ENCODE data around the gene GTF2IRD1. TPM values are rescaled to one million over a fixed set of nuclear protein-coding genes. Genes with fewer than 3 reads are reported as not detected.
"Not testable (repeated sequence)": the region's sequence is repeated elsewhere in the genome, so short reads cannot be mapped to it uniquely, and the experiment has no call there.

GTF2IRD1 gene
- total and polyA plus RNA-seq, 5 donors, result 10.6 to 29.9 (median 20.6) TPM

DNA sequence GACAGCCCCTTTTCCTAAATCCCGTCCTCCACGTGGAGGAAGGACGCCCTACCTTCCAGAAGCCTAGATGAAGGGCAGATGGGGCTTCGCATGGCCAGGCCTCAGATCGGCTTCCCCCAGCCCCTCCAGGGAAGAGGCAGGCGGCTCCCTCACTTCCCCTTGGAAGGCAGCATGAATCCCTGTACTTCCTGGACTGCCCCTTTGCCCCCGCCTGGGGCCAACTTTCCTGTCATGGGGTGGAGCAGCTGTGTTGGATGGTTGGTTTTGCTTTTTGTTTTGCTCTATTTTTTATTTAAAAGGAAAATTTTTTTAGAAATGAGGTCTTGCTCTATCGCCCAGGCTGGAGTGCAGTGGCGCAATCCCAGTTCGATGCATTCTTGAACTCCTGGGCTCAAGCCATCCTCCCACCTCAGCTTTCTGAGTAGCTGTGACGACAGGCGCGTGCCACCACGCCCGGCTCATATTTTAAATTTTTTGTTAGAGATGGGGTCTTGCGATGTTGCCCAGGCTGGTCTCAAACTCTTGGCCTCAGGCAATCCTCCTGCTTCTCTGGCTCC lies 27.2 kb downstream of the GTF2IRD1 start:
- DNase-seq (peak; percentile 67 to 87 (median 70)), ATAC-seq (peak; percentile 46 to 53)
- Histone ChIP-seq H3K27ac (ENCODE audit: low read length) (peak overlapping the region; percentile 99), H3K4me1 (ENCODE audit: control insufficient read depth, insufficient read depth, low read length) (peaks cover 13% of the 10 kb centered on the region), H3K9me3 (ENCODE audit: control insufficient read depth, low read length) (no peaks in the 10 kb centered on the region), H3K27me3 (ENCODE audit: control insufficient read depth, insufficient read depth) (no peaks in the 10 kb centered on the region), H3K4me3 (ENCODE audit: low read length) (peak overlapping the region; percentile 30)
- intact Hi-C loops (cut with DNase I), result no loop called here
- whole genome bisulfite sequencing, result 30% methylated on average over 16 of the region's 16 CpGs

DNA sequence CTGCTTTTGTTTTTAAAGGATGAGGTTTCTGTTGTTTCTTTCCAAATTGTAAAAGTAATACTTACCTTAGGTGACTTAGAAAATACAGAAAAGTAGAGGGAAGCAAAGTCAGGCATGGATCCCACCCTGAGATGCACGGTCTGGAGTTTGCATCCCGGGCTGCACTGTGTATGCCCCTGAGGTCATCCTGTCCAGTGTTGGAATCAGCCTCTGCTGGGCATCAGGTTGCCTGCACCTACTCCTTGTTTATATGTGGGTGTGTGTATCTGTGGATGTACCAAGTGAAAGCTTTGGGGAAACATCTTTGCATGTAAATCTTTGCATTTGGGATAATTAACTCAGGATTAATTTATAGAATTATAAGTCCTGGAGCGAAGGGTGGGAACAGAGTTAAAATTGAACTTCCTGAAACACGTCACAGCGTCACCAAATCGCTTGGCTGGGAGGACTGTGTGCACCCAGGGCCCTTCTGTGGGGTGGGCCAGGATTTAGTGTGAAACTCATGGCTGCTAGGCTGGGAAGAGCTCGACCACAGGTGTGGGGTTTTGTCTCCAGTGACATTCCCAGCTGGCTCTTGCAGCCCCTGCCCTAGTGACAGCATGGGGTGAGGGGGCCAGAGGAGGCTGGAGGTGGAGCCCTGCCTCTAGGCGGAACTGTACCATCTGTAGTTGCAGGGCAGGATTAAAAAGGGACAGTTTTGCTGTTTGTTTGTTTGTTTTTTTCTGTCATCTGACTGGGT lies 27.9 kb downstream of the GTF2IRD1 start:
- ATAC-seq, result no peak

DNA sequence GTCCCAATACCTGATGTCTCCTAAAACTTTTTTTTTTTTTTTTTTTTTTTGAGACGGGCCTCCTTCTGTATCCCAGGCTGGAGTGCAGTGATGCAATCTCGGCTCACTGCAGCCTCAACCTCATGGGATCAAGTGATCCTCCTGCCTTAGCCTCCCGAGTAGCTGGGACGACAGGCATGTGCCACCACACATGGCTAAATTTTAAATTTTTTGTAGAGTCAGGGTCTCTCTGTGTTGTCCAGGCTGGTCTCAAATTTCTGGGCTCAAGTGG lies 28.4 kb downstream of the GTF2IRD1 start:
- H3K27ac ChIP-seq (ENCODE audit: low read length), result peak overlapping the region; percentile 87

More for the DNA sequence above, 27.9 kb downstream of the GTF2IRD1 start:
- Histone ChIP-seq H3K27me3 (ENCODE audit: control insufficient read depth, insufficient read depth) (no peaks in the 10 kb centered on the region), H3K4me1 (ENCODE audit: control insufficient read depth, insufficient read depth, low read length) (peaks cover 13% of the 10 kb centered on the region), H3K4me3 (ENCODE audit: low read length) (no peak overlapping the region), H3K27ac (ENCODE audit: low read length) (peak overlapping the region; percentile 99), H3K9me3 (ENCODE audit: control insufficient read depth, low read length) (no peaks in the 10 kb centered on the region)
- DNase-seq, result peak; percentile 11 to 36 (median 27)
- WGBS, result 67% methylated on average over 8 of the region's 8 CpGs
- intact Hi-C loops (cut with DNase I), result no loop called here

DNA sequence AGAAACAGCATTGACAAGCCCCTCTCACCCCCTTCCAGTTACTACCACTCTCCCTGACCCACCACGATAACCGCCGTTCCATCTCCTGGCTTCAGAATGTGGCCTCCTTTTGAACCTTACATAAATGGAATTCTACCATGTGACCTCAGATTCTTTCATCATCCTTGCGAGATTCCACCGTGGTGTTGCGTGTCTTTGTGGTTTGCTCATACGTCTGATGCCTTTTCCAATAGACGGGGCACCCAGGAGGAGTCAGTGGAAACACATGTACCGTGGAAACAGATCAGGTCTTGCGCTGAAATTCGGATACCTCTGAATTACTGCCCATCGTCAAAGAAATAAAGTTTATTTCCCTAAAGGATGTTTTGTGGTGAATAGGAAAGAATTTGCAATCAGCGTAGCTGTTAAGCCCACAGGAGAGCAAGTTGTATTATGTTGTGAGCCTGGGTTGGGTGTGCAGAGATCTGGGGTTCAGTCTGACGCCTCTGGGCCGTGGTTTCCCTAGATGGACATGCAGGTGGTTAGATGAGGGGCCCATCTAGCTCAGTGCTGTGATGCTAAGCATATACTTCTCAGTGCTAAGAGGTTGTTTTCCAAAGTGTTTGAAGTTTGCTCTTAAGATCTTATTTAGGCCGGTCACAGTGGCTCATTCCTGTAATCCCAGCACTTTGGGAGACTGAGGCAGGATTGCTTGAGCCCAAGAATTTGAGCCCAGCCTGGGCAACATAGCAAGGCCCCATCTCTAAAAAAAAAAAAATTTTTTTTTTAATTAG lies 29.1 kb downstream of the GTF2IRD1 start:
- no peaks in the 10 kb centered on the region for H3K27me3 ChIP-seq (ENCODE audit: control insufficient read depth, insufficient read depth)
- ATAC-seq (no peak), DNase-seq (peak in 2 of 3 donors; percentile 9 to 19)
- peaks cover 7% of the 10 kb centered on the region for H3K4me1 ChIP-seq (ENCODE audit: control insufficient read depth, insufficient read depth, low read length)
- no peaks in the 10 kb centered on the region for H3K9me3 ChIP-seq (ENCODE audit: control insufficient read depth, low read length)
- H3K4me3 ChIP-seq (ENCODE audit: low read length), result no peak overlapping the region
- peak overlapping the region; percentile 87 for H3K27ac ChIP-seq (ENCODE audit: low read length)
- 71% methylated on average over 16 of the region's 16 CpGs for WGBS
- intact Hi-C loops (cut with DNase I), result no loop called here

More for the DNA sequence above, 28.4 kb downstream of the GTF2IRD1 start:
- Histone ChIP-seq H3K4me3 (ENCODE audit: low read length) (no peak overlapping the region), H3K4me1 (ENCODE audit: control insufficient read depth, insufficient read depth, low read length) (peaks cover 10% of the 10 kb centered on the region), H3K9me3 (ENCODE audit: control insufficient read depth, low read length) (no peaks in the 10 kb centered on the region), H3K27me3 (ENCODE audit: control insufficient read depth, insufficient read depth) (no peaks in the 10 kb centered on the region)
- intact Hi-C loops (cut with DNase I), result no loop called here
- WGBS, result 89% methylated on average over 4 of the region's 4 CpGs
- ATAC-seq, result no peak
- DNase-seq, result peak; percentile 5 to 17 (median 12)

DNA sequence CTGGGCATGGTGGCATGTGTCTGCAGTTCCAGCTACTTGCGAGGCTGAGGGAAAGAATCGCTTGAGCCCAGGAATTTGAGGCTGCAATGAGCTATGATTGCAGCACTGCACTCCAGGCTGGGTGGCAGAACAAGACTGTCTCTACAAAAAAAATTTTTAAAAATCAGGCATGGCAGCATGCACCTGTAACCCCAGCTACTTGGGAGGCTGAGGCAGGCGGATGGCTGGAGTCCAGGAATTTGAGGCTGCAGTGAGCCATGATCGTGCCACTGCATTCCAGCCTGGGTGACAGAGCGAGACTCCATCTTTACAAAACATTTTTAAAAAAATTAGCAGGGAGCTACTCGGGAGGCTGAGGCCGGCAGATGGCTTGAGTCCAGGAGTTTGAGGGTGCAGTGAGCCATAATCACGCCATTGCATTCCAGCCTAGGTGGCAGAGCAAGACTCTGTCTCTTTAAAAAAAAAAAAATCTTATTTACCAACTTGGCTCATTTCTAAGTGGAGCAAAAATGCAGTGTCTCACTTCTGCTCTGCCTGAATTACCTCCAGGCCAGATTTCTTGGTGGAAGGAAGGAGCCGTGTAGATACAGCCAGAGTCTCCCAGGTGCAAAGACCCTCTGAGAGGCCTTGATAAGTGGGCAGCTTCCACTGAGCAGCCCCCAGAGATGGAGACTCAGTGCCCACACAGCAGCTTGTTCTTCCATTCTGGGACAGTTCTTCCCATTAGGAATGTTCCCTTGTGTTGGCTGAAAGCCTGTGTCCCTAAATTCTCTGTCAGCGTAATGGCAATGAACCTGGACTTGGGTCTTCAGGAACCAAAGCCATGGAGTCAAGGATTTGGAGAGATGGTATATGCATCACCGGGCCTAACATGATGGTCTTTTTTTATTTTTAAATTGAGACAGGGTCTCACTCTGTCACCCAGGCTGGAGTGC lies 30.0 kb downstream of the GTF2IRD1 start:
- peak in 2 of 3 donors; percentile 56 to 65 for DNase-seq
- H3K27ac ChIP-seq (ENCODE audit: low read length), result peak overlapping the region; percentile 87
- intact Hi-C loops (cut with DNase I), result no loop called here

DNA sequence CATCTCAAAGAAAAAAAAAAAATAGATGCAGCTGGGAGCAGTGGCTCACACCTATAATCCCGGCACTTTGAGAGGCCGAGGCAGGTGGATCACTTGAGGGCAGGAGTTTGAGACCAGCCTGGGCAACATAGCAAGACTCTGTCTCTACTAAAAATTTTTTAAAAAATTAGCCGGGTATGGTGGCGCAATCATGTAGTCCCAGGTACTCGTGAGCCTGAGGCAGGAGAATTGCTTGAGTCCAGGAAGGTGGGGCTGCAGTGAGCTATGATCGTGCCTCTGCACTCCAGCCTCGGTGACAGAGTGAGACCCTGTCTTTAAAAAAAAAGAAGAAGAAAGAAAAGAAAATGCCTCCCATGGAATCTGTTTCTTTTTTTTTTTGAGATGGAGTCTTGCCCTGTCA lies 31.9 kb downstream of the GTF2IRD1 start:
- H3K4me1 ChIP-seq (ENCODE audit: control insufficient read depth, insufficient read depth, low read length), result peaks cover 2% of the 10 kb centered on the region

More for the DNA sequence above, 30.0 kb downstream of the GTF2IRD1 start:
- Histone ChIP-seq H3K27me3 (ENCODE audit: control insufficient read depth, insufficient read depth) (no peaks in the 10 kb centered on the region), H3K4me1 (ENCODE audit: control insufficient read depth, insufficient read depth, low read length) (peaks cover 7% of the 10 kb centered on the region), H3K4me3 (ENCODE audit: low read length) (no peak overlapping the region), H3K9me3 (ENCODE audit: control insufficient read depth, low read length) (no peaks in the 10 kb centered on the region)
- no peak for ATAC-seq
- WGBS, result 55% methylated on average over 11 of the region's 11 CpGs

DNA sequence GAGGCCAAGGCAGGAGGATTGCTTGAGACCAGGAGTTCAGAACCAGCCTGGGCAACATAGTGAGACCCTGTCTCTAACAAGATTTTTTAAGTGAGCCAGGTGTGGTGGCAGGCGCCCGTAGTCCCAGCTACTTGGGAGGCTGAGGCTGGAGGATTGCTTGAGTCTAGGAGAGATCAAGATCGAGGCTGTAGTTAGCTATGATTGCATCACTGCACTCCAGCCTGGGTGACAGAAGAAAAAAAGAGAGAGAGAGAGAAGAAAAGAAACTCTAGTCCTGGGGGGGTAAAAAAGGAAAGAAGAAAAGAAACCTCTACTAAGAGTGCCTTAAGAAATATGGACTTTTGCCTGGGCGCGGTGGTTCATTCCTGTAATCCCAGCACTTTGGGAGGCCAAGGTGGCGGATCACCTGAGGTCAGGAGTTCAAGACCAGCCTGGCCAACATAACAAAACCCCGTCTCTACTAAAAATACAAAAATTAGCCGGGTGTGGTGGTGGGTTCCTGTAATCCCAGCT lies 34.9 kb downstream of the GTF2IRD1 start:
- WGBS, result 94% methylated on average over 8 of the region's 8 CpGs
- intact Hi-C loops (cut with DNase I); H3K9me3 ChIP-seq (ENCODE audit: control insufficient read depth, low read length); H3K27me3 ChIP-seq (ENCODE audit: control insufficient read depth, insufficient read depth); H3K27ac ChIP-seq (ENCODE audit: low read length); H3K4me3 ChIP-seq (ENCODE audit: low read length); H3K4me1 ChIP-seq (ENCODE audit: control insufficient read depth, insufficient read depth, low read length); ATAC-seq: not testable (repeated sequence)
- peak in 1 of 3 donors; percentile 11 for DNase-seq

More for the DNA sequence above, 31.9 kb downstream of the GTF2IRD1 start:
- Histone ChIP-seq H3K27ac (ENCODE audit: low read length) (no peak overlapping the region), H3K27me3 (ENCODE audit: control insufficient read depth, insufficient read depth) (no peaks in the 10 kb centered on the region), H3K4me3 (ENCODE audit: low read length) (no peak overlapping the region), H3K9me3 (ENCODE audit: control insufficient read depth, low read length) (no peaks in the 10 kb centered on the region)
- peak in 1 of 3 donors; percentile 1 for DNase-seq
- intact Hi-C loops (cut with DNase I), result no loop called here
- no peak for ATAC-seq
- WGBS, result 97% methylated on average over 7 of the region's 7 CpGs

DNA sequence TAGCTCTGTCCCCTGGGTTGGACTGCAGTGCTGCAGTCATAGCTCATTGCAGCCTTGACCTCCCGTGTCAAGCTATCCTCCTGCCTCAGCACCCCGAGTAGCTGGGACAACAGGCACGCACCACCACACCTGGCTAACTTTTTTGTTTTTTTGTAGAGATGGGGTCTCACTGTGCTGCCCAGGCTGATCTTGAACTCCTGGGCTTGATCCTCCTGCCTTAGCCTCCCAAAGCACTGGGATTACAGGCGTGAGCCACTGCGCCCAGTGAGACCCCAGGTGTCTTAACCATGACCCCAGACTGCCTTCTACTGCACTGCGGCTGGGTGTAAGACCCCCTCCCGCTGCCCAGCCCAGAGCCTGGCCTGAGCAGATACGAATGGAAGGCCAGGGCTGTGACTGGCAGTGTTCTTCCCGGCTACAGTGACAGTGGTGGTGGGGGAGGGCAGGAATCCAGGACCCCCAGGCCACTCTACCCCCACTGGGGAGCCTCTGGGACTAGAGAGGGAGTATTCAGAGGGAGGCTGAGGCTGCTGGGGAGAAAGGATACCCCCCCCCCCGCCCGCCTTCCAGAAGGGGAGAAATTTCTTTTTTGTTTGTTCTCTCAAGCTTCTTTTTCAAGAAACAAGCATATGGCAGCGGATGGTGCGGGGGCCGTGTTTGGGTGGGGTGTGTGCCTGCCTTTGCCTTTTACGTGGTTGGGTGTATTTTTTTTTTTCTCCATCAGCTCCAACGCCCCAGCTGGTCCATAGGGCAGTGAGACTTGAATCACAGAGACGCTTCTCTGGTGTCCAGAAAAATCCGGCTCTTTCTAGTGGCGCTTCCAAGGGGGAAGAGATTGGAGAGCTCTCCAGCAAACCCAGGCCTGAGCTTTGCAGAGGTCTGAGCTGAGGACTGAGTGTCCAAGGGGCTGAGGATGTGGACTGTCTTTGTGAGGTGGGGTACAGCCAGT lies 36.6 kb downstream of the GTF2IRD1 start:
- H3K4me1 ChIP-seq (ENCODE audit: control insufficient read depth, insufficient read depth, low read length), result no peaks in the 10 kb centered on the region
- intact Hi-C loops (cut with DNase I), result no loop called here
- no peaks in the 10 kb centered on the region for H3K9me3 ChIP-seq (ENCODE audit: control insufficient read depth, low read length)
- ATAC-seq (no peak), DNase-seq (peak in 1 of 3 donors; percentile 28)
- 81% methylated on average over 19 of the region's 19 CpGs for WGBS
- H3K27me3 ChIP-seq (ENCODE audit: control insufficient read depth, insufficient read depth), result no peaks in the 10 kb centered on the region
- H3K27ac ChIP-seq (ENCODE audit: low read length), result no peak overlapping the region
- no peak overlapping the region for H3K4me3 ChIP-seq (ENCODE audit: low read length)

DNA sequence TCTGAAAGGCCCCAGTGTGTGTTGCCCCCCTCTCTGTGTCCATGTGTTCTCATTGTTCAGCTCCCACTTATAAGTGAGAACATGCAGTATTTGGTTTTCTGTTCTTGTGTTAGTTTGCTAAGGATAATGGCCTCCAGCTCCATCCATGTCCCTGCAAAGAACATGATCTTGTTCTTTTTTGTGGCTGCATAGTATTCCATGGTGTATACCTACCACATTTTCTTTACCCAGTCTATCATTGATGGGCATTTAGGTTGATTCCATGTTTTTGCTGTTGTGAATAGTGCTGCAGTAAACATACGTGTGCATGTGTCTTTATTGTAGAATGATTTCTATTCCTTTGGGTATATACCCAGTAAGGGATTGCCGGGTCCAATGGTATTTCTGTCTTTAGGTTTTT lies 37.8 kb downstream of the GTF2IRD1 start:
- ATAC-seq; H3K9me3 ChIP-seq (ENCODE audit: control insufficient read depth, low read length); H3K4me1 ChIP-seq (ENCODE audit: control insufficient read depth, insufficient read depth, low read length); DNase-seq; H3K27me3 ChIP-seq (ENCODE audit: control insufficient read depth, insufficient read depth); H3K27ac ChIP-seq (ENCODE audit: low read length); H3K4me3 ChIP-seq (ENCODE audit: low read length); intact Hi-C loops (cut with DNase I): not testable (repeated sequence)
- over 99% methylated on average over 2 of the region's 2 CpGs for WGBS
